WTC11 (cell line): ENCODE measurements around the gene CAPZB. TPM values are rescaled to one million over a fixed set of nuclear protein-coding genes. Genes with fewer than 3 reads are reported as not detected.
A peak's percentile ranks its signal among the peaks of the same experiment; 100 is the strongest.

Experiments
- ATAC-seq: fragments of 200-7000 bp; cut with Tn5 transposase; 2 replicates; pipeline ENCODE4 v1.10.0; 2021; ENCODE audit warnings: mild to moderate bottlenecking, moderate library complexity
- CTCF ChIA-PET: fragments of 300-600 bp; sonication (Branson Sonifier 250); formaldehyde crosslinking; loops from one replicate; lab custom pipeline; 2021; ENCODE audit warnings: antibody characterized with exemption; lab: Charles Lee
- POLR2A ChIA-PET: fragments of 350-600 bp; sonication (Branson Sonifier 250); formaldehyde crosslinking; loops from one replicate; lab custom pipeline; 2021; ENCODE audit warnings: antibody characterized with exemption; lab: Charles Lee
- DNase-seq: peaks from one replicate; pipeline ENCODE4 v3.0.0; 2021; ENCODE audit warnings: low spot score
- H3K27ac Mint-ChIP-seq: 2 replicates; pipeline ENCODE4 v1.8.0; 2021; ENCODE audit warnings: mixed read lengths
- H3K27me3 Mint-ChIP-seq: 2 replicates; pipeline ENCODE4 v1.8.0; 2021; ENCODE audit warnings: low read depth, mild to moderate bottlenecking, moderate library complexity, mixed read lengths
- H3K36me3 Mint-ChIP-seq: 2 replicates; pipeline ENCODE4 v1.8.0; 2021; ENCODE audit warnings: mixed read lengths
- H3K4me1 Mint-ChIP-seq: 2 replicates; pipeline ENCODE4 v1.8.0; 2022; ENCODE audit warnings: mixed read lengths
- H3K4me3 Mint-ChIP-seq: 2 replicates; pipeline ENCODE4 v1.8.0; 2021; ENCODE audit warnings: mild to moderate bottlenecking, moderate library complexity, mixed read lengths
- H3K9me3 Mint-ChIP-seq: 2 replicates; pipeline ENCODE4 v1.8.0; 2021; ENCODE audit warnings: mixed read lengths
- ARID4B ChIP-seq: sonication (generic); formaldehyde crosslinking; IDR thresholded peaks from 2 replicates; pipeline ENCODE4 v1.8.0; 2023; ENCODE audit warnings: missing genetic modification reagents, mild to moderate bottlenecking, borderline replicate concordance
- CDX4 ChIP-seq: fragments of 250-450 bp; sonication (Bioruptor Pico); IDR thresholded peaks from 2 replicates; pipeline ENCODE4 v1.9.0; 2021; ENCODE audit warnings: moderate library complexity, mild to moderate bottlenecking, inconsistent platforms, borderline replicate concordance
- E2F1 ChIP-seq: sonication (generic); formaldehyde crosslinking; IDR thresholded peaks from 2 replicates; pipeline ENCODE4 v1.8.0; 2022; ENCODE audit warnings: mild to moderate bottlenecking, missing genetic modification reagents
- E2F4 ChIP-seq: sonication (generic); formaldehyde crosslinking; IDR thresholded peaks from 2 replicates; pipeline ENCODE4 v1.8.1; 2022; ENCODE audit warnings: low read depth, mild to moderate bottlenecking, moderate library complexity, missing genetic modification reagents, borderline replicate concordance
- ELF4 ChIP-seq: sonication (generic); formaldehyde crosslinking; IDR thresholded peaks from 2 replicates; pipeline ENCODE4 v1.8.1; 2022; ENCODE audit warnings: low read depth, mild to moderate bottlenecking, moderate library complexity, missing genetic modification reagents
- FOXK1 ChIP-seq: sonication (generic); formaldehyde crosslinking; IDR thresholded peaks from 2 replicates; pipeline ENCODE4 v1.8.0; 2022; ENCODE audit warnings: mild to moderate bottlenecking, moderate library complexity, missing genetic modification reagents
- FOXP4 ChIP-seq: sonication (generic); formaldehyde crosslinking; IDR thresholded peaks from 2 replicates; pipeline ENCODE4 v1.8.0; 2022; ENCODE audit warnings: mild to moderate bottlenecking, missing genetic modification reagents
- GTF2I ChIP-seq: fragments of 250-450 bp; sonication (Bioruptor Pico); conservative IDR thresholded peaks from 2 replicates; pipeline ENCODE4 v1.4.0; 2021; ENCODE audit warnings: mild to moderate bottlenecking
- MXD4 ChIP-seq: fragments of 250-450 bp; sonication (Bioruptor Pico); IDR thresholded peaks from 2 replicates; pipeline ENCODE4 v1.8.0; 2021; ENCODE audit warnings: mild to moderate bottlenecking, moderate library complexity, borderline replicate concordance
- NR2C2 ChIP-seq: sonication (generic); formaldehyde crosslinking; IDR thresholded peaks from 2 replicates; pipeline ENCODE4 v1.8.0; 2022; ENCODE audit warnings: mild to moderate bottlenecking, missing genetic modification reagents
- PREB ChIP-seq: sonication (generic); formaldehyde crosslinking; IDR thresholded peaks from 2 replicates; pipeline ENCODE4 v1.8.1; 2022; ENCODE audit warnings: mild to moderate bottlenecking, missing genetic modification reagents, moderate library complexity, borderline replicate concordance
- PRRX2 ChIP-seq: fragments of 250-450 bp; sonication (Bioruptor Pico); IDR thresholded peaks from 2 replicates; pipeline ENCODE4 v1.8.0; 2021; ENCODE audit warnings: mild to moderate bottlenecking
- SOX15 ChIP-seq: fragments of 250-450 bp; sonication (Bioruptor Pico); IDR thresholded peaks from 2 replicates; pipeline ENCODE4 v1.9.0; 2021; ENCODE audit warnings: mild to moderate bottlenecking
- TEAD1 ChIP-seq: sonication (generic); formaldehyde crosslinking; IDR thresholded peaks from 2 replicates; pipeline ENCODE4 v1.8.0; 2022; ENCODE audit warnings: mild to moderate bottlenecking, missing genetic modification reagents
- ZNF416 ChIP-seq: fragments of 250-450 bp; sonication (Bioruptor Pico); IDR thresholded peaks from 2 replicates; pipeline ENCODE4 v1.9.0; 2021; ENCODE audit warnings: mild to moderate bottlenecking, inconsistent platforms
- ZNF532 ChIP-seq: fragments of 250-450 bp; sonication (Bioruptor Pico); IDR thresholded peaks from 2 replicates; pipeline ENCODE4 v1.9.0; 2021; ENCODE audit warnings: mild to moderate bottlenecking, borderline replicate concordance
- total RNA-seq: library from RNA; stranded (reverse); gene quantifications from 3 replicates; pipeline ENCODE4 v1.2.3, GENCODE V29; 2021

The CAPZB gene
- total RNA-seq, 1 experiment from 2014 or later, result 348 TPM

- POLR2A ChIA-PET, result no interaction called here
- Mint-ChIP-seq H3K4me1 (peaks cover 44% of the 10 kb centered on the region), H3K27me3 (no peaks in the 10 kb centered on the region), H3K4me3 (no peak overlapping the region), H3K9me3 (no peaks in the 10 kb centered on the region), H3K27ac (peak overlapping the region; percentile 73; the same call in 1 of the 2 replicates)
- DNase-seq, result no peak
- TF ChIP-seq FOXP4 (CRISPR knock-in tag) (no peak), PREB (CRISPR knock-in tag) (no peak), FOXK1 (CRISPR knock-in tag) (no peak), TEAD1 (no peak), PRRX2 (CRISPR knock-in tag) (no peak), E2F4 (CRISPR knock-in tag) (no peak), ZNF416 (CRISPR knock-in tag) (no peak), ELF4 (CRISPR knock-in tag) (no peak), E2F1 (no peak), GTF2I (CRISPR knock-in tag) (no peak), ZNF532 (CRISPR knock-in tag) (no peak)
- TF ChIP-seq, all 79 proteins: peak for 0
- CTCF ChIA-PET, result interaction anchor here (0.7 kb wide), 2 partner anchors 27 to 195 kb away, joined by 3 to 4 read pairs; no protein-coding TSS in a partner anchor
- no peak for ATAC-seq
- H3K36me3 Mint-ChIP-seq, result peaks cover 23% of the 10 kb centered on the region
Measured at GRCh38 chr1:19418503-19418971, 66.8 kb downstream of the CAPZB start.

- H3K36me3 Mint-ChIP-seq, result peaks cover 23% of the 10 kb centered on the region
- H3K4me1 Mint-ChIP-seq, result peaks cover 38% of the 10 kb centered on the region
- H3K4me3 Mint-ChIP-seq, result no peak overlapping the region
- no peaks in the 10 kb centered on the region for H3K9me3 Mint-ChIP-seq
- ChIA-PET POLR2A (interaction anchor here (0.5 to 0.8 kb wide), 2 partner anchors 12 kb away, joined by 3 to 5 read pairs; no protein-coding TSS in a partner anchor), CTCF (interaction anchor here (0.8 to 1.3 kb wide), 4 partner anchors 10 to 237 kb away, joined by 3 to 5 read pairs (median 3); no protein-coding TSS in a partner anchor)
- H3K27ac Mint-ChIP-seq, result peak overlapping the region; percentile 49
- no peak for ATAC-seq
- H3K27me3 Mint-ChIP-seq, result no peaks in the 10 kb centered on the region
- DNase-seq, result no peak
- TF ChIP-seq NR2C2 (CRISPR knock-in tag) (no peak), ARID4B (CRISPR knock-in tag) (no peak), MXD4 (no peak), FOXK1 (CRISPR knock-in tag) (no peak), SOX15 (CRISPR knock-in tag) (no peak), CDX4 (CRISPR knock-in tag) (no peak)
Measured at GRCh38 chr1:19416921-19417470, 68.3 kb downstream of the CAPZB start.
